Upper lobe of right lung (tissue), 1 donor: Measurements from ENCODE around the gene SLC35E1. TPM values are rescaled to one million over a fixed set of nuclear protein-coding genes. Genes with fewer than 3 reads are reported as not detected.

Experiments
- ATAC-seq: fragments of 200-7000 bp; cut with Tn5 transposase; one replicate; pipeline ENCODE4 v1.9.1; 2020; ENCODE audit warnings: mild to moderate bottlenecking, moderate library complexity
- DNase-seq: peaks from one replicate; pipeline ENCODE4 v3.0.0-alpha.2; 2020
- H3K27ac ChIP-seq: fragments of 200-600 bp; one replicate; pipeline ENCODE4 v1.8.0; 2022
- H3K27me3 ChIP-seq: fragments of 200-600 bp; one replicate; pipeline ENCODE4 v1.8.0; 2022; ENCODE audit warnings: mild to moderate bottlenecking
- H3K36me3 ChIP-seq: fragments of 200-600 bp; one replicate; pipeline ENCODE4 v1.8.0; 2022
- H3K4me1 ChIP-seq: fragments of 200-600 bp; one replicate; pipeline ENCODE4 v1.8.0; 2022
- H3K4me3 ChIP-seq: fragments of 200-600 bp; one replicate; pipeline ENCODE4 v1.8.0; 2022; ENCODE audit warnings: mild to moderate bottlenecking
- H3K9me3 ChIP-seq: fragments of 200-600 bp; one replicate; pipeline ENCODE4 v1.8.0; 2022
- intact Hi-C: fragments of 100-400 bp; cut with DNase I; formaldehyde crosslinking; loops from one replicate; pipeline ENCODE4 v1.11.0; 2022
- total RNA-seq: library from RNA; stranded (reverse); fragmentation: NEBNext Ultra II Directional; extraction: Animal tissue kit (Norgen Biotek cat#: 25700); gene quantifications from one replicate; pipeline ENCODE4 v1.2.1, GENCODE V29; 2021
- TF ChIP-seq, protein P1 (sequence below): fragments of 200-600 bp; IDR thresholded peaks from one replicate; pipeline ENCODE4 v1.8.0; 2022; ENCODE audit warnings: antibody characterized with exemption
- donor health status: DM: no; HTN: yes; CAD: no; lungs with severe emphysema.

Gene SLC35E1
- total RNA-seq, 1 donor from 2014 or later: 51.2 TPM

DNA sequence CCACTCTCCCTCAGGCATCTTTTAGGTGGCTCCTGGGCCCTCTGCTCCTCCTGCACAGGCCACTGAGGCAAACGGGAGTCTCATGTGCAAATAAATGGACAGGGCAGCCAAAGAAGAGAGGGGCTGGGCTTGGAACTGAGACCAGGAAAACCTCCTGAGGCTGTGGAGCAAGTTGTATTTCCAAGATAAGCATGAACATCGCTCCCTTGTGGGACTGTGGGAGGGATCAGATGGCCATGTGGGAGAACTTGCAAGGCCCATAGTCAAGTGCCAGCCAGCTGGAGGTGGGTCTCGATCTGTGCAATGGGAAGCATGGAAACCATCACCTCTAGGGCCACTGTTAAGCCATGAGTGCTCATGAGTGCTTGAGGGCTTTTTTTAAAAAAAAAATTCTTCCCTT lies 30.9 kb upstream of the SLC35E1 start:
- no peak overlapping the region for H3K4me3 ChIP-seq
- no peak overlapping the region for H3K27ac ChIP-seq
- DNase-seq (no peak), ATAC-seq (no peak)
- H3K27me3 ChIP-seq: no peaks in the 10 kb centered on the region
- TF ChIP-seq, protein P1, sequence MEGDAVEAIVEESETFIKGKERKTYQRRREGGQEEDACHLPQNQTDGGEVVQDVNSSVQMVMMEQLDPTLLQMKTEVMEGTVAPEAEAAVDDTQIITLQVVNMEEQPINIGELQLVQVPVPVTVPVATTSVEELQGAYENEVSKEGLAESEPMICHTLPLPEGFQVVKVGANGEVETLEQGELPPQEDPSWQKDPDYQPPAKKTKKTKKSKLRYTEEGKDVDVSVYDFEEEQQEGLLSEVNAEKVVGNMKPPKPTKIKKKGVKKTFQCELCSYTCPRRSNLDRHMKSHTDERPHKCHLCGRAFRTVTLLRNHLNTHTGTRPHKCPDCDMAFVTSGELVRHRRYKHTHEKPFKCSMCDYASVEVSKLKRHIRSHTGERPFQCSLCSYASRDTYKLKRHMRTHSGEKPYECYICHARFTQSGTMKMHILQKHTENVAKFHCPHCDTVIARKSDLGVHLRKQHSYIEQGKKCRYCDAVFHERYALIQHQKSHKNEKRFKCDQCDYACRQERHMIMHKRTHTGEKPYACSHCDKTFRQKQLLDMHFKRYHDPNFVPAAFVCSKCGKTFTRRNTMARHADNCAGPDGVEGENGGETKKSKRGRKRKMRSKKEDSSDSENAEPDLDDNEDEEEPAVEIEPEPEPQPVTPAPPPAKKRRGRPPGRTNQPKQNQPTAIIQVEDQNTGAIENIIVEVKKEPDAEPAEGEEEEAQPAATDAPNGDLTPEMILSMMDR: no peak
- no peaks in the 10 kb centered on the region for H3K9me3 ChIP-seq
- H3K36me3 ChIP-seq: no peaks in the 10 kb centered on the region
- intact Hi-C loops: no loop called here
- H3K4me1 ChIP-seq: peaks cover 19% of the 10 kb centered on the region

DNA sequence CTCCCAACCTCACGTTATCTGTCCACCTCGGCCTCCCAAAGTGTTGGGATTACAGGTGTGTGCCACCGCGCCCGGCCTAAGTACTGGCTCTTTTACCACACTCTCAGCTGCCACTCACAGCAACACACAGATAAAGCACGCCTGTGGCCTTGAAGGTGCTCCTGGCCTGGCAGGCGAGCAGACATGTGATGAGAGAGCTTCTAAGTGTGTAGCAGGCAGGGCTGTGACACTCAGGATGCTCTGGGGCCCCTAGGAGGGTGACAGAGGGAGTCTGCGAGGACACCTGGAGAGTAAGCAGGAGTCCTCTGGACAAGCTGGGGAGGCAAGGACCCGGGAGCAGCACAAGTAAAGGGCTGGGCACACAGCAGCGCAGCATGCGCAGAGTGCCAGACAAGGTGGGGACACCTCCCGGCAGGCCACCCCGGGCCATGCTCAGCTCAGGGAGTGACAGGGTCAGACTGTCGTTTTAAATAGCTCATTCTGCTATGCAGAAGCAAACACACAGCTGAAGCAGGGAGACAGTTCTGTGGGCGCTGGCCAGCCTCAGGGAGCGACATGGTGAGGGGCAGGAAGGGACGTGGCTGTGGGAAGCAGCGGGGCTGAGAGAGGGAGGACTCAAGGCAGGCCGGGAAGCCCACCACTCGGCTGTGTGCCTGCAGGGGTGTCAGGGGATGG lies 29.3 kb upstream of the SLC35E1 start:
- intact Hi-C loops: no loop called here
- Histone ChIP-seq H3K9me3 (no peaks in the 10 kb centered on the region), H3K27me3 (no peaks in the 10 kb centered on the region), H3K27ac (no peak overlapping the region), H3K4me3 (no peak overlapping the region), H3K4me1 (peaks cover 11% of the 10 kb centered on the region), H3K36me3 (no peaks in the 10 kb centered on the region)
- TF ChIP-seq, protein P1: no peak
- no peak for DNase-seq
- ATAC-seq: no peak

DNA sequence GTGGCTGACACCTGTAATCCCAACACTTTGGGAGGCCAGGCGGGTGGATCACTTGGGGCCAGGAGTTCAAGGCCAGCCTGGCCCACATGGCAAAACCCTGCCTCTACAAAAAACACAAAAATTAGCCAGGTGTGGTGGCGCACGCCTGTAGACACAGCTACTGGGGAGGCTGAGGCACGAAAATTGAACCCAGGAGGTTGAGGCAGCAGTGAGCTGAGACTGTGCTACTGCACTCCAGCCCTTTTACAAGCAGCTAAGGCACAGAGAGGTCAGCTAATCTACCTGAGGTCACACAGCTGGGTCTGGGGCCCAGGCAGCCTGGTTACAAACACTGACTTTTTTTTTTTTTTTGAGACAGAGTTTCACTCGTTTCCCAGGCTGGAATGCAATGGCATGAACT lies 28.6 kb upstream of the SLC35E1 start:
- TF ChIP-seq, protein P1: no peak
- no peaks in the 10 kb centered on the region for H3K36me3 ChIP-seq
- no peak for ATAC-seq
- H3K4me3 ChIP-seq: no peak overlapping the region
- no peak for DNase-seq
- no peaks in the 10 kb centered on the region for H3K27me3 ChIP-seq
- H3K4me1 ChIP-seq: peaks cover 11% of the 10 kb centered on the region
- H3K27ac ChIP-seq: no peak overlapping the region
- no peaks in the 10 kb centered on the region for H3K9me3 ChIP-seq
- intact Hi-C loops: no loop called here

DNA sequence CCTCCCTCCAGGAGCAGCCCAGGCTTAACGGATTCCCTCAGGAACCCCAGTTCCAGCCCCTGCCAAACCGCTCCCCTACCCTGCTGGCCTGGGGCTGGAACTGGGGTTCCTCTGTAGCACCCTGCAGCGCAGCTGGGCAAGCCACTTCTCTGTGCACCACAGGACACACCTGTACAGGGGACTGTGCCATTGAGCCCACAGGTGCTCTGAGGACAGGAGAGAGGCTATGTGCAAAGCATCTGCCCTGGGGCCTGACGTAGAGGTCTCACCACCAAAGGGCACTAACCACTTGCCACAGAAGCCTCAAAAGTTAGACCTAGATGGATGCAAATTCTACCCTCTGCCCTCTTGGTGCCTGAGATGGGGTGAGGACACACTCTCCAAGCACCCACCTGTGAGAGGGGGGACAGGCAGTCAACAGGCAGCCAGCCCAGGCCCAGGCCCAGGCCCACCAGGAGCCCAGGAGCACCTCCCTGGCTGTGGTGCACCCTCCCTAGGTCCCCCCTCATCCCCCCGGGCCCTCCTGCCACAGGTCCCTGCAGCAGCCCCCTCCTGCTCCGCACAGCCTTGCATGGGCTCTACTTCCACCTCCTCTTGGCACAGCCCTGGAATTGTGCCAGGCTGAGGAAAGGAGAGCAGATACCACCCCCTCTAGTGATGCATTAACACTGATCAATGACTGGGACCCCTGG lies 27.6 kb upstream of the SLC35E1 start:
- Histone ChIP-seq H3K9me3 (no peaks in the 10 kb centered on the region), H3K27ac (no peak overlapping the region), H3K27me3 (no peaks in the 10 kb centered on the region), H3K36me3 (no peaks in the 10 kb centered on the region), H3K4me1 (peaks cover 7% of the 10 kb centered on the region), H3K4me3 (no peak overlapping the region)
- no peak for ATAC-seq
- intact Hi-C loops: no loop called here
- TF ChIP-seq, protein P1: no peak
- no peak for DNase-seq

DNA sequence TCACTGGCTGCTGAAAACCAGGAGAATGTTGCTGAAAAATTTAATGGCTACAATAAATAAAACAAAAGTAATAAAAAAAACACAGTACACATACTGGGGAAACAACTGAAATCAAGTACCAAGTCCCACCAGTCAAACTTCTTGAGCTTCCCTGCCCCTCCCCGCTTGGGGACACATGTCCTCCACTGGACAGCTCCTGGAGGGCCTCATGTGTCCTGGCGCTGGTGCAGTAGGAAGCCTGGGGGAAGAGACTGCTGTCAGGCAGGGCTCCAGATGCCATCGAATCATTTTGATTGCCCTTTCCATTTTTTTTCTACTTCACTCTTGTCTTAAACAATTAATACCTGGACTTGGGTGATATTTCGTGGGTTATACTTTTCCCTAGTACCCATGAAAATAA lies 26.6 kb upstream of the SLC35E1 start:
- no peaks in the 10 kb centered on the region for H3K36me3 ChIP-seq
- no peak overlapping the region for H3K4me3 ChIP-seq
- TF ChIP-seq, protein P1: no peak
- no peaks in the 10 kb centered on the region for H3K9me3 ChIP-seq
- intact Hi-C loops: no loop called here
- H3K27me3 ChIP-seq: no peaks in the 10 kb centered on the region
- ATAC-seq: no peak
- peaks cover 13% of the 10 kb centered on the region for H3K4me1 ChIP-seq
- H3K27ac ChIP-seq: no peak overlapping the region
- no peak for DNase-seq
